Fibroblast of pulmonary artery (primary cell): ENCODE results near the gene UBASH3B.
A peak's percentile ranks its signal among the peaks of the same experiment; 100 is the strongest.

Experiments
- DNase-seq: peaks from one replicate; pipeline ENCODE4 v3.0.0-alpha.2; 2010; ENCODE audit warnings: low read depth
- H3K4me3 ChIP-seq: replicated peaks from 2 replicates; pipeline ENCODE4 v1.5.1; 2011; ENCODE audit warnings: low read depth, mild to moderate bottlenecking, control low read depth, low read length, moderate library complexity
- TF ChIP-seq, protein P1 (sequence below): IDR thresholded peaks from 2 replicates; pipeline ENCODE4 v1.5.1; 2011; ENCODE audit warnings: mild to moderate bottlenecking, control low read depth, low read length, inconsistent platforms; ENCODE audit errors: missing control alignments

UBASH3B gene

DNA sequence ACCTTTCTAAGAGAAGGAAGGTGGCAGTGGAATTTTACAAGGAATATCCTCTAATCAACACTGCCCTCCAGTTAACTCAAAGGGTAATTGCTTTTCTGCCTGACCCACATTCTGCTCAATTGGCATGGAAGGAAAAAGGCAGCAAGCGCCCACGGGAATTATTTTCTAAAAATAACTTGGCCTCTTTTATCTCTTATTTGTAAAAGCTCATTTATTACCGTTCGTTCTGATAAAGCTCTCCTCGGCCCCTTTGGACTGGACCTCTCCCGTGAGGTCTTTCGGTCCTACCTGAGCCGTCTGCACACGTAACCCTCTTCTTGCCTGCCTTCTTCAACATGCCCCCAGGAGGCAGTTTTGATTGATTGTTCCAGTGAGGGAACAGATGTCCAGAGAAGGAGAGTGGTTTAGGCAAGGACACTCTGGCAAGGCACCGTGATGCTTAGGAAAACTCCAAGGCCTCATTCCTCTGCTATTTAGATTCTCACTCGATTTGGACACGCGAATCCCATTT lies 129.6 kb downstream of the UBASH3B start:
- TF ChIP-seq, protein P1, sequence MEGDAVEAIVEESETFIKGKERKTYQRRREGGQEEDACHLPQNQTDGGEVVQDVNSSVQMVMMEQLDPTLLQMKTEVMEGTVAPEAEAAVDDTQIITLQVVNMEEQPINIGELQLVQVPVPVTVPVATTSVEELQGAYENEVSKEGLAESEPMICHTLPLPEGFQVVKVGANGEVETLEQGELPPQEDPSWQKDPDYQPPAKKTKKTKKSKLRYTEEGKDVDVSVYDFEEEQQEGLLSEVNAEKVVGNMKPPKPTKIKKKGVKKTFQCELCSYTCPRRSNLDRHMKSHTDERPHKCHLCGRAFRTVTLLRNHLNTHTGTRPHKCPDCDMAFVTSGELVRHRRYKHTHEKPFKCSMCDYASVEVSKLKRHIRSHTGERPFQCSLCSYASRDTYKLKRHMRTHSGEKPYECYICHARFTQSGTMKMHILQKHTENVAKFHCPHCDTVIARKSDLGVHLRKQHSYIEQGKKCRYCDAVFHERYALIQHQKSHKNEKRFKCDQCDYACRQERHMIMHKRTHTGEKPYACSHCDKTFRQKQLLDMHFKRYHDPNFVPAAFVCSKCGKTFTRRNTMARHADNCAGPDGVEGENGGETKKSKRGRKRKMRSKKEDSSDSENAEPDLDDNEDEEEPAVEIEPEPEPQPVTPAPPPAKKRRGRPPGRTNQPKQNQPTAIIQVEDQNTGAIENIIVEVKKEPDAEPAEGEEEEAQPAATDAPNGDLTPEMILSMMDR = no peak
- DNase-seq = no peak
- no peak overlapping the region for H3K4me3 ChIP-seq

DNA sequence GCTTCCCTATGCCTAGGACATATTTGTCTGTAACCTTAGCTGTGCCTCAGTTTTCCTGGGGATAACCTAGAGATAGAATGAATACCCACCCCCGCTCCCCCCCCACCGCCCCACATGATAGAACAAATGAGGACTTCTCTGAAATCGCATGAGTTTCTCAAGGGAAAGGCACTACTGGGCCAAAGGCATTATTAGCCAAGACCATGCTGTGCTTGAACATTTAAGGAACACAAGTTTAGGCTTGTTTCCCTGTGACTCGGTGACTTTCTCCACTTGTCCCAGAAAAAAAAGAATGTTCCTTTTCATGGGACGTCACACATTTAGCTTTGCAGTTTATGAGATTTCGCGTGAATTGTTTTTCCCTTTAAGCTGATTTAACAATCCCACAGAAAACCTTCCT lies 131.4 kb downstream of the UBASH3B start:
- no peak for DNase-seq
- TF ChIP-seq, protein P1 = no peak
- no peak overlapping the region for H3K4me3 ChIP-seq

DNA sequence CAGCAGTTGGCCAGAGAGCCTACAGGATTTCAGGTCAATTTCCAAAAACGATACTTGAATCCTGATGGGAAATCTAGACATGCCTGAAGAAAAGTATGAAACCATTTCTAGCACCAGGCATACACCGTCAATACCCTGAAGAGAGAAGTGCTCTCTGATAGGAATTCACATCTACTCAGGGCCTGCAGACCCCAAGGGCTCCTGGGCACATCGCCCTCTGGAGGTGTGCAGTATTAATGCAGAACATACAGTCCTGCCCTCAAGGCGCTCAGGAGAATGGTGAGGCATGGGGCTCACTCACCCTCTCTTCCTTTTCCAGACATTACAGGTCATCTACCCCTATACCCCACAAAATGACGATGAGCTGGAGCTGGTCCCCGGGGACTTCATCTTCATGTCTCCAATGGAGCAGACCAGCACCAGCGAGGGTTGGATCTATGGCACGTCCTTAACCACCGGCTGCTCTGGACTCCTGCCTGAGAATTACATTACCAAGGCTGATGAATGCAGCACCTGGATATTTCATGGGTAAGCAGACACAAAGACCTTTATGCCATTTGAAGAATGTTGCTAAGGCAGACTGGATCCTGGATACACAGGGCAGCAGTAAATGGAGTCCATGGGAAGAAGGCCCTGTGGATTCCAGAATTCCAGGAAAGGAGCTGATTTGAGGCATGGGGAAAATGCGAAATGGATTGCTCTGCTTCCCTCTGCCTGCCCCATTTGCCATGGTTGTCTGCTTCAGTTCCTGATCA lies 133.4 kb downstream of the UBASH3B start:
- no peak for DNase-seq
- TF ChIP-seq, protein P1 = peak; percentile 6
- H3K4me3 ChIP-seq = no peak overlapping the region

DNA sequence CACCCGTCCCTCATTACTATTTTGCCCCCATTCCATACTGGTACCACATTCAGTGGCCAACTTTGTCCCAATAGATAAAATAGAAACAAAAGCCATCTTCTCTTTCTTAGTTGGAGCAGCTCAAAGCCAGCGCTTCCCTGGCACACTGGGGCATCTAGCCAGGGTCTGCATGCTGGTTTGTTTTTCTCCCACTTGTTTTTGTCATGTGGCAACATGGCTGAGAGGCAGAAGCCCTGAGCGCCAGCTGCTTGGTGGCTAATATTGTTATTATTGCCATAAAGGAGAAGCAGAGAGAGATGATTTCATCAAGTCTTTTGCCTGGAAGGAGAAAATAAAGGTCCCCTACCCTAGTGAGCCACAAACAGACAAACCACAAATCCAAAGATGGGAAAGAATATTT lies 134.4 kb downstream of the UBASH3B start:
- no peak overlapping the region for H3K4me3 ChIP-seq
- TF ChIP-seq, protein P1 = no peak
- no peak for DNase-seq

DNA sequence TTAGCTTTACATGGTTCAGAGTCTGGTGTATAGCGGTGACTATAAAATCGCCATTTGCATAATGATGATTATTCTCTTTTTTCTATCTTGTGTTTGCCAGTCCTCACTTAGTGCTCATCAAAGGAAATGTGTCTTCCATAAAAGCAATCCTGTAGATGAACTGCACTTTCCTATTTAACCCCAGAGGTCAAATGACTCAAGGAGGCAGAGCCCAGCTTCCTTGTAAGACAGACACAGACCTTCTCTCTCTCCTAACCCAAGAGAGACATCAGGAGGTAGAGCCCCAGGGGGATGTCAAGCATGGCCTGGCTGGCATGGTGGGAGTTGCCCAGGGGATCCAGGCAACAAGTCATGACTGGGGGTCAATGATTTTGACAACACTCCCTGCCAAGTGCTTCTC lies 135.9 kb downstream of the UBASH3B start:
- no peak for DNase-seq
- TF ChIP-seq, protein P1 = no peak
- no peak overlapping the region for H3K4me3 ChIP-seq

DNA sequence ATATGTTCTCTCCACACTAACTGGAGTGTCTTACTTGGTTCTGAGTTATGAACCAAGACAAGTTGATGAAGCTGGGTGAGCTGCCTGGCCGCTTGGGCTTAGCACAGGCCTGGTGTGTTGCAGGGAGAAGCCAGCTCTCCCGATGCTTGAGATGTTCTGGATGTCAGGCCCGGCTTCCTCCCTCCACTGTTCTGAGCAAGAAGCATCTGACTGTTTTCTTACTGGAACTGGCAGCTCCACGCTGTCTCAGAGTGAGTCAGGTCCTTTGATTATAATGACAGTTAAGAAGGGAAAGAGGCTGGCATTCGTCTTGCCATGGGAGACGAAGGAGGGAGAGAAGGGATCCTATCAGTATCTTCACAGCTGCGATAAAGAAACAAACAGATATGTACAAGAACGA lies 136.3 kb downstream of the UBASH3B start:
- H3K4me3 ChIP-seq = no peak overlapping the region
- TF ChIP-seq, protein P1 = no peak
- DNase-seq = peak; percentile 61

DNA sequence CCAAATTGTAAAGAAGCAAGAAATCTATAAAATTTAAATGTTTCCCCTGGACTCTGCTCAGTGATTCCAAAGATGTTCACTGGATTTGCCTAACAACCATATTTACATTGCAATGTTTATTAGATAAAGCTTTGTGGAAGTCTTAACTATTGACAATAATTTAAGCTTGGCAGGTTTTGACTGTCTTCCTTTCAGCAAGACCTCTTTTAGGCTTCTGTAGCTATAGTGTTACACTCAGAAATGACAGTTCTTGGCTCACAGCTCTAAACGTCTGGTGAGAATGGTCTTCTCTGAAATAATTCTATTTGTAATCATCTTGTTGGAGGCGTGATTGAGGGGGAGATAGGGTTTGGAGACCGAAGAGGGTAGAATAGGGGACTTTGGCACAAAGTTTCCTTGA lies 138.0 kb downstream of the UBASH3B start:
- no peak for DNase-seq
- TF ChIP-seq, protein P1 = no peak
- no peak overlapping the region for H3K4me3 ChIP-seq
